Measurements from ENCODE around the gene HCST.

Gene HCST

DNA sequence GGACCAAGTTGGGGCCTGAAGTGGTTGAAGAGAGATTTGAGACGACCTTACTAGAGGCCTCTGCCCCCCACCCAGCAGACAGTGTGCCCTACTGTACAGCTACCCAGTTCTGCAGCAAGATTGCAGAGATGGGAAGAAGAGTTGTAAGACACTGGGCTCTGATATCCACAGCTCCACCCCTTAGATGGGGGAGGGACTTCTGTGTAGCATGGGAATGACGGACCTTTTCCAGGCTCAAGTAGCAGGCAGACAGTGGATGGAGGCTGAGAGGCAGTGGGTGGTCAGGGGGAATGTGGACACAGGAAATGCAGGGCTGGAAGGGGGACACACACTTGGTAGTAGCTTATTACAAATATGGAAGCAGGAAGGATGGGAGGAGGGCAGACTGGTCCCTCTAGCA lies 46.8 kb downstream of the HCST start:
- Histone ChIP-seq H3K4me3 (ENCODE audit: low read depth, low read length) (no peak overlapping the region), H3K27me3 (replicated peaks) (no peaks in the 10 kb centered on the region), H3K36me3 (replicated peaks) (no peaks in the 10 kb centered on the region), H3K27ac (no peak overlapping the region)
- TF ChIP-seq, protein P1, sequence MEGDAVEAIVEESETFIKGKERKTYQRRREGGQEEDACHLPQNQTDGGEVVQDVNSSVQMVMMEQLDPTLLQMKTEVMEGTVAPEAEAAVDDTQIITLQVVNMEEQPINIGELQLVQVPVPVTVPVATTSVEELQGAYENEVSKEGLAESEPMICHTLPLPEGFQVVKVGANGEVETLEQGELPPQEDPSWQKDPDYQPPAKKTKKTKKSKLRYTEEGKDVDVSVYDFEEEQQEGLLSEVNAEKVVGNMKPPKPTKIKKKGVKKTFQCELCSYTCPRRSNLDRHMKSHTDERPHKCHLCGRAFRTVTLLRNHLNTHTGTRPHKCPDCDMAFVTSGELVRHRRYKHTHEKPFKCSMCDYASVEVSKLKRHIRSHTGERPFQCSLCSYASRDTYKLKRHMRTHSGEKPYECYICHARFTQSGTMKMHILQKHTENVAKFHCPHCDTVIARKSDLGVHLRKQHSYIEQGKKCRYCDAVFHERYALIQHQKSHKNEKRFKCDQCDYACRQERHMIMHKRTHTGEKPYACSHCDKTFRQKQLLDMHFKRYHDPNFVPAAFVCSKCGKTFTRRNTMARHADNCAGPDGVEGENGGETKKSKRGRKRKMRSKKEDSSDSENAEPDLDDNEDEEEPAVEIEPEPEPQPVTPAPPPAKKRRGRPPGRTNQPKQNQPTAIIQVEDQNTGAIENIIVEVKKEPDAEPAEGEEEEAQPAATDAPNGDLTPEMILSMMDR (IDR thresholded peaks at IDR 0.05; ENCODE audit: low read depth, low read length, missing control alignments), result no peak
- in situ Hi-C loops (cut with HindIII; ENCODE audit: low pct_ligation_motif_present, low sequenced_read_pairs), result no loop called here
- DNase-seq, result no peak
